SW480 (cell line): Measurements from ENCODE around the gene TBCD.

Experiments
- DNase-seq: peaks from one replicate; pipeline ENCODE4 v3.0.0-alpha.2; 2016; ENCODE audit warnings: low spot score

The TBCD gene

GRCh38 chr17:82888583-82889495 is 137.0 kb downstream of the TBCD start:
- no peak for DNase-seq

- peak; percentile 41 for DNase-seq
These were observed 137.9 kb downstream of the TBCD start for GRCh38 chr17:82889496-82890338.

GRCh38 chr17:82890339-82890730 is 138.5 kb downstream of the TBCD start:
- no peak for DNase-seq

- no peak for DNase-seq
These were observed 139.2 kb downstream of the TBCD start for GRCh38 chr17:82890926-82891678.

GRCh38 chr17:82891911-82892310 is 140.0 kb downstream of the TBCD start:
- no peak for DNase-seq

GRCh38 chr17:82892899-82893565 is 141.2 kb downstream of the TBCD start:
- no peak for DNase-seq

GRCh38 chr17:82893779-82894178 is 141.9 kb downstream of the TBCD start:
- DNase-seq = no peak

GRCh38 chr17:82894389-82894788 is 142.5 kb downstream of the TBCD start:
- no peak for DNase-seq

- no peak for DNase-seq
These were observed 143.2 kb downstream of the TBCD start for GRCh38 chr17:82895087-82895486.

- DNase-seq = no peak
These were observed 144.5 kb downstream of the TBCD start for GRCh38 chr17:82896071-82897000.

GRCh38 chr17:82897514-82898249 is 145.8 kb downstream of the TBCD start:
- no peak for DNase-seq

GRCh38 chr17:82898976-82899514 is 147.2 kb downstream of the TBCD start:
- no peak for DNase-seq

GRCh38 chr17:82899941-82900340 is 148.1 kb downstream of the TBCD start:
- DNase-seq = no peak

- no peak for DNase-seq
These were observed 148.9 kb downstream of the TBCD start for GRCh38 chr17:82900741-82901140.

- no peak for DNase-seq
These were observed 149.5 kb downstream of the TBCD start for GRCh38 chr17:82901356-82901755.

- DNase-seq = no peak
These were observed 150.0 kb downstream of the TBCD start for GRCh38 chr17:82901856-82902255.

- no peak for DNase-seq
These were observed 151.4 kb downstream of the TBCD start for GRCh38 chr17:82902972-82903874.

- DNase-seq = no peak
These were observed 153.3 kb downstream of the TBCD start for GRCh38 chr17:82905130-82905529.
